IMR-90 (cell line): ENCODE data around the gene RTP5. TPM values are rescaled to one million over a fixed set of nuclear protein-coding genes. Genes with fewer than 3 reads are reported as not detected.

Source experiments
- ATAC-seq: fragments of 200-7000 bp; cut with Tn5 transposase; 2 replicates; pipeline ENCODE4 v1.9.1; 2020; ENCODE audit warnings: low read depth, mild to moderate bottlenecking, moderate library complexity
- BruUV-seq: library from RNA; stranded (reverse); fragments of 400-500 nt; replicated peaks from 2 replicates; lab custom pipeline; 2021; lab: Mats Ljungman, UMichigan
- CTCF ChIA-PET: fragments of 300-600 bp; formaldehyde crosslinking; extraction: SDS; loops from one replicate; lab custom pipeline; 2021; ENCODE audit warnings: antibody characterized with exemption; lab: Yijun Ruan, JAX
- POLR2A ChIA-PET: fragments of 300-600 bp; sonication (Branson Sonifier 250); formaldehyde crosslinking; loops from one replicate; lab custom pipeline; 2022; ENCODE audit warnings: antibody characterized with exemption; ENCODE audit not compliant: unreplicated experiment; lab: Charles Lee
- DNase-seq: peaks from one replicate; pipeline ENCODE4 v3.0.0; 2013
- H2AFZ ChIP-seq: replicated peaks from 2 replicates; pipeline ENCODE3; 2013; ENCODE audit warnings: low read length, mild to moderate bottlenecking; ENCODE audit not compliant: poor library complexity
- H2AK5ac ChIP-seq: 2 replicates; pipeline ENCODE4 v1.6.1; 2013; ENCODE audit warnings: low read depth, low read length, inconsistent platforms
- H2AK9ac ChIP-seq: replicated peaks from 2 replicates; pipeline ENCODE3; 2013; ENCODE audit warnings: mild to moderate bottlenecking, low read depth, low read length, moderate library complexity; ENCODE audit not compliant: poor library complexity
- H2BK120ac ChIP-seq: 2 replicates; pipeline ENCODE4 v1.6.1; 2013; ENCODE audit warnings: low read depth, low read length, inconsistent platforms
- H2BK15ac ChIP-seq: 3 replicates; pipeline ENCODE4 v1.6.1; 2013; ENCODE audit warnings: low read depth, low read length, inconsistent platforms
- H2BK20ac ChIP-seq: 2 replicates; pipeline ENCODE4 v1.6.1; 2013; ENCODE audit warnings: low read depth, mild to moderate bottlenecking, inconsistent platforms, low read length, moderate library complexity
- H2BK5ac ChIP-seq: 2 replicates; pipeline ENCODE4 v1.6.1; 2013; ENCODE audit warnings: mild to moderate bottlenecking, low read depth, low read length, inconsistent platforms; ENCODE audit not compliant: poor library complexity, severe bottlenecking
- H3K14ac ChIP-seq: replicated peaks from 2 replicates; pipeline ENCODE4 v1.6.1; 2013; ENCODE audit warnings: low read depth, low read length, inconsistent platforms
- H3K18ac ChIP-seq: 2 replicates; pipeline ENCODE4 v1.6.1; 2013; ENCODE audit warnings: low read depth, low read length, control low read depth
- H3K23ac ChIP-seq: 2 replicates; pipeline ENCODE4 v1.6.1; 2013; ENCODE audit warnings: low read depth, low read length, inconsistent platforms
- H3K27ac ChIP-seq: 2 replicates; pipeline ENCODE4 v1.5.1; 2013; ENCODE audit warnings: mild to moderate bottlenecking, control low read depth, low read length; ENCODE audit not compliant: insufficient read depth
- H3K27me3 ChIP-seq: 2 replicates; pipeline ENCODE4 v1.6.1; 2013; ENCODE audit warnings: low read length; ENCODE audit not compliant: control insufficient read depth, insufficient read depth
- H3K36me3 ChIP-seq: 2 replicates; pipeline ENCODE4 v1.6.1; 2013; ENCODE audit warnings: low read length, mixed read lengths; ENCODE audit not compliant: control insufficient read depth, insufficient read depth
- H3K4ac ChIP-seq: 2 replicates; pipeline ENCODE4 v1.6.1; 2013; ENCODE audit warnings: low read depth, low read length, inconsistent platforms
- H3K4me1 ChIP-seq: 2 replicates; pipeline ENCODE4 v1.6.1; 2013; ENCODE audit warnings: low read length, mixed read lengths; ENCODE audit not compliant: control insufficient read depth, insufficient read depth
- H3K4me2 ChIP-seq: 2 replicates; pipeline ENCODE4 v1.6.1; 2013; ENCODE audit warnings: low read depth, mild to moderate bottlenecking, control low read depth, low read length, moderate library complexity
- H3K4me3 ChIP-seq: 2 replicates; pipeline ENCODE4 v1.5.1; 2013; ENCODE audit warnings: low read depth, mild to moderate bottlenecking, control low read depth, low read length, moderate library complexity; ENCODE audit not compliant: insufficient read depth
- H3K56ac ChIP-seq: 2 replicates; pipeline ENCODE4 v1.6.1; 2013; ENCODE audit warnings: low read length, inconsistent platforms; ENCODE audit not compliant: insufficient read depth; ENCODE audit errors: extremely low read depth
- H3K79me1 ChIP-seq, 2 experiments: 2 replicates each; pipeline ENCODE4 v1.6.1; 2013; ENCODE audit warnings: low read length in 2 of 2, inconsistent platforms in 1 of 2, low read depth in 1 of 2
- H3K9ac ChIP-seq: 2 replicates; pipeline ENCODE4 v1.6.1; 2013; ENCODE audit warnings: low read depth, low read length, control low read depth
- H3K9me1 ChIP-seq: 2 replicates; pipeline ENCODE4 v1.6.1; 2013; ENCODE audit warnings: low read length, inconsistent platforms; ENCODE audit not compliant: insufficient read depth
- H3K9me3 ChIP-seq: 2 replicates; pipeline ENCODE4 v1.6.1; 2013; ENCODE audit warnings: low read length; ENCODE audit not compliant: control insufficient read depth, insufficient read depth
- H4K20me1 ChIP-seq: 2 replicates; pipeline ENCODE4 v1.6.1; 2013; ENCODE audit warnings: low read length, inconsistent platforms; ENCODE audit not compliant: insufficient read depth
- H4K5ac ChIP-seq: 2 replicates; pipeline ENCODE4 v1.6.1; 2013; ENCODE audit warnings: mild to moderate bottlenecking, low read depth, low read length, control low read depth
- H4K8ac ChIP-seq, 2 experiments: 2 replicates each; pipeline ENCODE4 v1.6.1; 2013; ENCODE audit warnings: low read depth in 2 of 2, low read length in 2 of 2, control low read depth in 1 of 2, inconsistent platforms in 1 of 2
- H4K91ac ChIP-seq: 2 replicates; pipeline ENCODE4 v1.6.1; 2013; ENCODE audit warnings: low read depth, low read length, inconsistent platforms; ENCODE audit not compliant: insufficient read depth
- BHLHE40 ChIP-seq: fragments of 150-350 bp; IDR thresholded peaks from 2 replicates; pipeline ENCODE4 v1.6.1; 2016; ENCODE audit warnings: mild to moderate bottlenecking, low read depth, low read length
- CEBPB ChIP-seq: IDR thresholded peaks from 2 replicates; pipeline ENCODE4 v1.6.1; 2012; ENCODE audit warnings: low read depth, low read length, improper control_type of control experiment
- CHD1 ChIP-seq: IDR thresholded peaks from 2 replicates; pipeline ENCODE4 v1.6.1; 2012; ENCODE audit warnings: low read depth, low read length, improper control_type of control experiment
- CTCF ChIP-seq: conservative IDR thresholded peaks from 2 replicates; pipeline ENCODE4 v1.5.1; 2012; ENCODE audit warnings: mild to moderate bottlenecking, low read depth, low read length, improper control_type of control experiment
- ELK1 ChIP-seq: fragments of 150-350 bp; IDR thresholded peaks from 2 replicates; pipeline ENCODE4 v1.6.1; 2016; ENCODE audit warnings: low read depth, mild to moderate bottlenecking, low read length, moderate library complexity, borderline replicate concordance
- FOS ChIP-seq: fragments of 150-350 bp; IDR thresholded peaks from 2 replicates; pipeline ENCODE4 v1.6.1; 2016; ENCODE audit warnings: low read depth, low read length
- MAFK ChIP-seq: IDR thresholded peaks from 2 replicates; pipeline ENCODE4 v1.6.1; 2012; ENCODE audit warnings: low read depth, low read length, improper control_type of control experiment
- MAZ ChIP-seq: IDR thresholded peaks from 2 replicates; pipeline ENCODE4 v1.6.1; 2012; ENCODE audit warnings: low read depth, mild to moderate bottlenecking, low read length, improper control_type of control experiment, moderate library complexity, borderline replicate concordance
- MXI1 ChIP-seq: IDR thresholded peaks from 2 replicates; pipeline ENCODE4 v1.6.1; 2012; ENCODE audit warnings: low read depth, mild to moderate bottlenecking, low read length, moderate library complexity, borderline replicate concordance
- NFE2L2 ChIP-seq: fragments of 150-350 bp; IDR thresholded peaks from 2 replicates; pipeline ENCODE4 v1.6.1; 2016; ENCODE audit warnings: low read depth, mild to moderate bottlenecking, low read length
- POLR2A ChIP-seq: IDR thresholded peaks from 2 replicates; pipeline ENCODE4 v1.6.1; 2012; ENCODE audit warnings: mild to moderate bottlenecking, low read depth, low read length
- RAD21 ChIP-seq: IDR thresholded peaks from 2 replicates; pipeline ENCODE4 v1.6.1; 2012; ENCODE audit warnings: low read length, improper control_type of control experiment
- RCOR1 ChIP-seq: IDR thresholded peaks from 2 replicates; pipeline ENCODE4 v1.6.1; 2012; ENCODE audit warnings: mild to moderate bottlenecking, low read length, improper control_type of control experiment; ENCODE audit not compliant: insufficient replicate concordance
- RFX5 ChIP-seq: IDR thresholded peaks from 2 replicates; pipeline ENCODE4 v1.8.0; 2012; ENCODE audit warnings: low read depth, mild to moderate bottlenecking, low read length, moderate library complexity
- SMC3 ChIP-seq: fragments of 150-350 bp; IDR thresholded peaks from 2 replicates; pipeline ENCODE4 v1.6.1; 2016; ENCODE audit warnings: low read depth, mild to moderate bottlenecking, antibody characterized with exemption, low read length, moderate library complexity
- USF2 ChIP-seq: fragments of 150-350 bp; IDR thresholded peaks from 2 replicates; pipeline ENCODE4 v1.6.1; 2017; ENCODE audit warnings: mild to moderate bottlenecking, antibody characterized with exemption, low read length, low read depth
- WGBS, 2 experiments: methylation state at CpG; one replicate each; pipeline versions ENCODE4 v1.1.5 to v1.1.7; 2013; ENCODE audit warnings: missing lambda C conversion rate in 2 of 2; ENCODE audit not compliant: insufficient read length in 1 of 2; ENCODE audit errors: extremely low coverage in 2 of 2; 5-methylcytosine and 5-hydroxymethylcytosine counted together
- dilution Hi-C: fragments of 300-500 bp; cut with HindIII; formaldehyde crosslinking; loops from one replicate; pipeline ENCODE4 v1.14.3; 2018; ENCODE audit warnings: low sequenced_read_pairs; ENCODE audit not compliant: unreplicated experiment
- in situ Hi-C: fragments of 300-500 bp; cut with MboI; formaldehyde crosslinking; loops from 3 replicates; pipeline ENCODE4 v1.14.3; 2019; ENCODE audit warnings: low sequenced_read_pairs, inconsistent platforms, mixed read lengths
- intact Hi-C: fragments of 100-400 bp; cut with micrococcal nuclease; formaldehyde crosslinking; loops from 2 replicates; pipeline ENCODE4 v1.10.0; 2022
- polyA plus RNA-seq, 3 experiments: library from polyadenylated mRNA; depleted of rRNA; stranded (reverse); fragments of >200 nt; gene quantifications; 2 replicates each; pipeline ENCODE4 v1.2.3, GENCODE V29; 2012; ENCODE audit warnings: low replicate concordance in 1 of 3
- total RNA-seq: library from RNA; depleted of rRNA; stranded (reverse); fragments of >200 nt; gene quantifications from 2 replicates; pipeline ENCODE4 v1.2.3, GENCODE V29; 2012

RTP5 gene
- total and polyA plus RNA-seq, 2 of the 4 experiments (the other 2 are of a cell fraction): not detected

GRCh38 chr2:241834527-241835210, 34.9 kb upstream of the RTP5 start:
- Histone ChIP-seq H3K9me3 (peaks cover 8% of the 10 kb centered on the region), H3K79me1 (no peaks in the 10 kb centered on the region), H3K23ac (no peak overlapping the region), H2AFZ (no peak overlapping the region), H3K27me3 (peaks cover 15% of the 10 kb centered on the region), H3K56ac (no peak overlapping the region), H2BK15ac (no peak overlapping the region), H3K27ac (no peak overlapping the region), H4K91ac (no peak overlapping the region), H3K9ac (no peak overlapping the region), H3K18ac (no peak overlapping the region), H3K9me1 (no peaks in the 10 kb centered on the region), H2BK120ac (no peak overlapping the region), H3K4ac (no peak overlapping the region), H2BK20ac (no peak overlapping the region), H2BK5ac (no peak overlapping the region), H3K14ac (no peak overlapping the region), H2AK9ac (no peak overlapping the region), H4K5ac (no peak overlapping the region), H3K4me1 (no peaks in the 10 kb centered on the region), H2AK5ac (no peak overlapping the region), H3K4me2 (no peak overlapping the region), H4K20me1 (no peaks in the 10 kb centered on the region), H3K4me3 (no peak overlapping the region), H4K8ac (no peak overlapping the region), H3K36me3 (no peaks in the 10 kb centered on the region)
- WGBS, 2 experiments: 80% methylated on average over 2 of the region's 10 CpGs; no CpG with 5 or more reads in 1 of the 2 experiments
- TF ChIP-seq USF2: no peak
- no peak for TF ChIP-seq CEBPB
- TF ChIP-seq MAFK: no peak
- no peak for TF ChIP-seq MAZ
- no peak for TF ChIP-seq POLR2A
- TF ChIP-seq ELK1: no peak
- TF ChIP-seq RFX5: no peak
- TF ChIP-seq MXI1: no peak
- no peak for TF ChIP-seq NFE2L2
- no peak for TF ChIP-seq CHD1
- no peak for TF ChIP-seq FOS
- TF ChIP-seq RCOR1: no peak
- no peak for TF ChIP-seq CTCF
- TF ChIP-seq RAD21: no peak
- no peak for TF ChIP-seq SMC3
- no peak for TF ChIP-seq BHLHE40
- intact Hi-C loops (loop anchor here (5.0 kb wide), 1 partner anchor 42 kb away; no protein-coding TSS in a partner anchor), dilution Hi-C loops (no loop called here), in situ Hi-C loops (no loop called here)
- POLR2A ChIA-PET: no interaction called here
- no peak for DNase-seq
- ATAC-seq: no peak
- CTCF ChIA-PET: no interaction called here
- BruUV-seq: no TSS peak
